Caco-2 (cell line): ENCODE data around the gene DENND6B. TPM values are rescaled to one million over a fixed set of nuclear protein-coding genes. Genes with fewer than 3 reads are reported as not detected.

Source experiments
- BruUV-seq: library from RNA; stranded (reverse); fragments of 400-500 nt; replicated peaks from 2 replicates; lab custom pipeline; 2021; lab: Mats Ljungman, UMichigan
- CTCF ChIA-PET: fragments of 300-600 bp; sonication (Branson Sonifier 250); formaldehyde crosslinking; loops from one replicate; lab custom pipeline; 2022; ENCODE audit warnings: antibody characterized with exemption; lab: Charles Lee
- POLR2A ChIA-PET: fragments of 300-600 bp; sonication (Branson Sonifier 250); formaldehyde crosslinking; loops from one replicate; lab custom pipeline; 2022; ENCODE audit warnings: antibody characterized with exemption; lab: Charles Lee
- DNase-seq, 2 experiments: peaks; one replicate each; pipeline versions ENCODE4 v3.0.0 to v3.0.0-alpha.2; 2020 to 2022
- H3K27me3 ChIP-seq: replicated peaks from 2 replicates; pipeline ENCODE4 v1.6.0; 2011; ENCODE audit warnings: low read length; ENCODE audit not compliant: control insufficient read depth, insufficient read depth
- H3K36me3 ChIP-seq: 2 replicates; pipeline ENCODE4 v1.5.1; 2011; ENCODE audit warnings: low read length; ENCODE audit not compliant: control insufficient read depth, insufficient read depth
- H3K4me1 ChIP-seq: fragments of 250-450 bp; sonication (Bioruptor Pico); 2 replicates; pipeline ENCODE4 v1.5.1; 2020; ENCODE audit warnings: mild to moderate bottlenecking
- H3K4me3 ChIP-seq: 2 replicates; pipeline ENCODE4 v1.5.1; 2011; ENCODE audit warnings: low read depth, mild to moderate bottlenecking, control low read depth, low read length
- H3K9me3 ChIP-seq: fragments of 250-450 bp; sonication (Bioruptor Pico); 2 replicates; pipeline ENCODE4 v1.5.1; 2020; ENCODE audit warnings: mild to moderate bottlenecking, moderate library complexity
- H3K27ac Mint-ChIP-seq: one replicate; pipeline ENCODE4 v1.8.0; 2022; ENCODE audit warnings: mixed read lengths; ENCODE audit not compliant: unreplicated experiment
- H3K27me3 Mint-ChIP-seq: one replicate; pipeline ENCODE4 v1.8.0; 2022; ENCODE audit warnings: mixed read lengths; ENCODE audit not compliant: insufficient read depth, unreplicated experiment
- H3K36me3 Mint-ChIP-seq: one replicate; pipeline ENCODE4 v1.8.0; 2022; ENCODE audit warnings: mild to moderate bottlenecking, mixed read lengths; ENCODE audit not compliant: insufficient read depth, unreplicated experiment
- H3K4me1 Mint-ChIP-seq: one replicate; pipeline ENCODE4 v1.8.0; 2022; ENCODE audit warnings: low read depth, mixed read lengths; ENCODE audit not compliant: unreplicated experiment
- H3K4me3 Mint-ChIP-seq: one replicate; pipeline ENCODE4 v1.8.0; 2022; ENCODE audit warnings: mild to moderate bottlenecking, moderate library complexity, mixed read lengths; ENCODE audit not compliant: unreplicated experiment
- H3K9me3 Mint-ChIP-seq: one replicate; pipeline ENCODE4 v1.8.0; 2022; ENCODE audit warnings: mixed read lengths; ENCODE audit not compliant: unreplicated experiment
- intact Hi-C: fragments of 100-400 bp; cut with micrococcal nuclease; formaldehyde crosslinking; loops from one replicate; pipeline ENCODE4 v1.10.0; 2022; ENCODE audit not compliant: unreplicated experiment
- total RNA-seq: library from RNA; stranded (reverse); gene quantifications from 2 replicates; pipeline ENCODE4 v1.2.3, GENCODE V29; 2022
- TF ChIP-seq, protein P1 (sequence below), 2 experiments: fragments of 200-600 bp in 1 of 2; IDR thresholded peaks; 1 replicate in 1 of 2; 2 replicates in 1 of 2; pipeline versions ENCODE4 v1.5.1 to v1.8.0; 2011 to 2022; ENCODE audit warnings: antibody characterized with exemption in 1 of 2, control low read depth in 1 of 2, inconsistent platforms in 1 of 2, low read depth in 1 of 2, low read length in 1 of 2, mild to moderate bottlenecking in 1 of 2, moderate library complexity in 1 of 2; ENCODE audit not compliant: insufficient read depth in 1 of 2, severe bottlenecking in 1 of 2, unreplicated experiment in 1 of 2

The DENND6B gene
- total RNA-seq, 1 experiment from 2014 or later, result 3.4 TPM

DNA sequence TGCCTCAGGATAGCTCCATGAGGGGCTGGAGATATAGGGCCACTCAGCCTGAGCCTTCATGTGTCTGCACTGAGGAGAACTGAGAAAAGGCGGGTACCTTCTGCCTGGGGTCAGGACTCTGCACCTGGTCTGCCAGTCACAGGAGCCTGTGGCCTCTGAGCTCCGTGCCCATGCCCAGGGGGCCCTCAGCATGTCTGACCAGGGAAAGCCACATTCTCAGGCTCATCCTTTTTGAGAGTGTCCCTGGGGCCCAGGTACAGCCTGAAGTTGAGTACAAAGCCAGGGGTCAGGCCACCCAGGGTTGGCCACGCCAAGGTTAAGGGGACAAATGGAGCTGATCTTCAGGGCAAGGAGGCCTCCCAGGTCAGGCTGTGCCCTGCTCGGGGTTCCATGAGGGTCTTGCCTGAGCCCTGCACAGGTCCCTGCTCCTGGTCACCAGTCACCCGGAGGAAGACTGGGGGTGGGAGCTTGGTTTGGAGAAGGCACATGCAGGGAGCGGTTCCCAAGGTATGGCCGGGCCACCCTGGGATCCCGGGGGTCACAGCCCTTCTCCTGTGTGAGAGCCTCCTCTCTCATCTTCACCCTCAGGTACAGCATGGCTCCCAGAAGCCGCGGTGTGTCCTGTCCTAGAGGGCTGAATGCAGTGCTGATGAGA, 6.0 kb downstream of the DENND6B start:
- Histone ChIP-seq H3K4me3 (no peak overlapping the region), H3K36me3 (no peaks in the 10 kb centered on the region), H3K4me1 (no peaks in the 10 kb centered on the region), H3K27me3 (no peaks in the 10 kb centered on the region), H3K9me3 (no peaks in the 10 kb centered on the region)
- H3K9me3 Mint-ChIP-seq, result no peaks in the 10 kb centered on the region
- H3K36me3 Mint-ChIP-seq, result no peaks in the 10 kb centered on the region
- no peaks in the 10 kb centered on the region for H3K27me3 Mint-ChIP-seq
- ChIA-PET CTCF (interaction anchor here (1.5 kb wide), 1 partner anchor 45 kb away, joined by 4 read pairs; no protein-coding TSS in a partner anchor), POLR2A (no interaction called here)
- no peak for DNase-seq
- TF ChIP-seq, protein P1, sequence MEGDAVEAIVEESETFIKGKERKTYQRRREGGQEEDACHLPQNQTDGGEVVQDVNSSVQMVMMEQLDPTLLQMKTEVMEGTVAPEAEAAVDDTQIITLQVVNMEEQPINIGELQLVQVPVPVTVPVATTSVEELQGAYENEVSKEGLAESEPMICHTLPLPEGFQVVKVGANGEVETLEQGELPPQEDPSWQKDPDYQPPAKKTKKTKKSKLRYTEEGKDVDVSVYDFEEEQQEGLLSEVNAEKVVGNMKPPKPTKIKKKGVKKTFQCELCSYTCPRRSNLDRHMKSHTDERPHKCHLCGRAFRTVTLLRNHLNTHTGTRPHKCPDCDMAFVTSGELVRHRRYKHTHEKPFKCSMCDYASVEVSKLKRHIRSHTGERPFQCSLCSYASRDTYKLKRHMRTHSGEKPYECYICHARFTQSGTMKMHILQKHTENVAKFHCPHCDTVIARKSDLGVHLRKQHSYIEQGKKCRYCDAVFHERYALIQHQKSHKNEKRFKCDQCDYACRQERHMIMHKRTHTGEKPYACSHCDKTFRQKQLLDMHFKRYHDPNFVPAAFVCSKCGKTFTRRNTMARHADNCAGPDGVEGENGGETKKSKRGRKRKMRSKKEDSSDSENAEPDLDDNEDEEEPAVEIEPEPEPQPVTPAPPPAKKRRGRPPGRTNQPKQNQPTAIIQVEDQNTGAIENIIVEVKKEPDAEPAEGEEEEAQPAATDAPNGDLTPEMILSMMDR (IDR thresholded peaks at IDR 0.05; ENCODE audit: insufficient read depth in 1 of 2, low read depth in 1 of 2, low read length in 1 of 2, severe bottlenecking in 1 of 2, unreplicated experiment in 1 of 2), result no peak
- peaks cover 2% of the 10 kb centered on the region for H3K4me1 Mint-ChIP-seq
- H3K4me3 Mint-ChIP-seq, result no peak overlapping the region
- no TSS peak for BruUV-seq
- intact Hi-C loops, result no loop called here
- H3K27ac Mint-ChIP-seq, result no peak overlapping the region

- TF ChIP-seq, protein P1 (IDR thresholded peaks at IDR 0.05; ENCODE audit: insufficient read depth in 1 of 2, low read depth in 1 of 2, low read length in 1 of 2, severe bottlenecking in 1 of 2, unreplicated experiment in 1 of 2), result no peak
- no peaks in the 10 kb centered on the region for H3K9me3 Mint-ChIP-seq
- no peak overlapping the region for H3K4me3 Mint-ChIP-seq
- BruUV-seq, result no TSS peak
- Histone ChIP-seq H3K4me1 (no peaks in the 10 kb centered on the region), H3K36me3 (no peaks in the 10 kb centered on the region), H3K9me3 (no peaks in the 10 kb centered on the region), H3K4me3 (no peak overlapping the region), H3K27me3 (no peaks in the 10 kb centered on the region)
- no peak overlapping the region for H3K27ac Mint-ChIP-seq
- no peaks in the 10 kb centered on the region for H3K27me3 Mint-ChIP-seq
- no peaks in the 10 kb centered on the region for H3K36me3 Mint-ChIP-seq
- CTCF ChIA-PET, result interaction anchor here (1.5 kb wide), 1 partner anchor 44 kb away, joined by 4 read pairs; no protein-coding TSS in a partner anchor
- no peak for DNase-seq
- intact Hi-C loops, result no loop called here
- POLR2A ChIA-PET, result no interaction called here
- H3K4me1 Mint-ChIP-seq, result no peaks in the 10 kb centered on the region
These were observed 6.7 kb downstream of the DENND6B start for GRCh38 chr22:50320116-50320515.

GRCh38 chr22:50319503-50319951, 7.3 kb downstream of the DENND6B start:
- Mint-ChIP-seq H3K27ac (no peak overlapping the region), H3K4me1 (no peaks in the 10 kb centered on the region), H3K27me3 (no peaks in the 10 kb centered on the region), H3K9me3 (no peaks in the 10 kb centered on the region), H3K4me3 (no peak overlapping the region), H3K36me3 (no peaks in the 10 kb centered on the region)
- H3K4me1 ChIP-seq, result no peaks in the 10 kb centered on the region
- no peaks in the 10 kb centered on the region for H3K27me3 ChIP-seq
- POLR2A ChIA-PET, result no interaction called here
- CTCF ChIA-PET, result no interaction called here
- H3K9me3 ChIP-seq, result no peaks in the 10 kb centered on the region
- H3K36me3 ChIP-seq, result no peaks in the 10 kb centered on the region
- TF ChIP-seq, protein P1 (IDR thresholded peaks at IDR 0.05; ENCODE audit: insufficient read depth in 1 of 2, low read depth in 1 of 2, low read length in 1 of 2, severe bottlenecking in 1 of 2, unreplicated experiment in 1 of 2), result no peak
- no peak for DNase-seq
- intact Hi-C loops, result no loop called here
- no TSS peak for BruUV-seq
- no peak overlapping the region for H3K4me3 ChIP-seq
